IMR-90 (cell line): ENCODE measurements around the gene RASSF7. TPM values are rescaled to one million over a fixed set of nuclear protein-coding genes. Genes with fewer than 3 reads are reported as not detected.

Source experiments
- ATAC-seq: fragments of 200-7000 bp; cut with Tn5 transposase; 2 replicates; pipeline ENCODE4 v1.9.1; 2020; ENCODE audit warnings: low read depth, mild to moderate bottlenecking, moderate library complexity
- BruUV-seq: library from RNA; stranded (reverse); fragments of 400-500 nt; replicated peaks from 2 replicates; lab custom pipeline; 2021; lab: Mats Ljungman, UMichigan
- CTCF ChIA-PET: fragments of 300-600 bp; formaldehyde crosslinking; extraction: SDS; loops from one replicate; lab custom pipeline; 2021; ENCODE audit warnings: antibody characterized with exemption; lab: Yijun Ruan, JAX
- POLR2A ChIA-PET: fragments of 300-600 bp; sonication (Branson Sonifier 250); formaldehyde crosslinking; loops from one replicate; lab custom pipeline; 2022; ENCODE audit warnings: antibody characterized with exemption; ENCODE audit not compliant: unreplicated experiment; lab: Charles Lee
- DNase-seq: peaks from one replicate; pipeline ENCODE4 v3.0.0; 2013
- H2AFZ ChIP-seq: replicated peaks from 2 replicates; pipeline ENCODE3; 2013; ENCODE audit warnings: low read length, mild to moderate bottlenecking; ENCODE audit not compliant: poor library complexity
- H2AK5ac ChIP-seq: 2 replicates; pipeline ENCODE4 v1.6.1; 2013; ENCODE audit warnings: low read depth, low read length, inconsistent platforms
- H2AK9ac ChIP-seq: replicated peaks from 2 replicates; pipeline ENCODE3; 2013; ENCODE audit warnings: mild to moderate bottlenecking, low read depth, low read length, moderate library complexity; ENCODE audit not compliant: poor library complexity
- H2BK120ac ChIP-seq: 2 replicates; pipeline ENCODE4 v1.6.1; 2013; ENCODE audit warnings: low read depth, low read length, inconsistent platforms
- H2BK15ac ChIP-seq: 3 replicates; pipeline ENCODE4 v1.6.1; 2013; ENCODE audit warnings: low read depth, low read length, inconsistent platforms
- H2BK20ac ChIP-seq: 2 replicates; pipeline ENCODE4 v1.6.1; 2013; ENCODE audit warnings: low read depth, mild to moderate bottlenecking, inconsistent platforms, low read length, moderate library complexity
- H2BK5ac ChIP-seq: 2 replicates; pipeline ENCODE4 v1.6.1; 2013; ENCODE audit warnings: mild to moderate bottlenecking, low read depth, low read length, inconsistent platforms; ENCODE audit not compliant: poor library complexity, severe bottlenecking
- H3K14ac ChIP-seq: replicated peaks from 2 replicates; pipeline ENCODE4 v1.6.1; 2013; ENCODE audit warnings: low read depth, low read length, inconsistent platforms
- H3K18ac ChIP-seq: 2 replicates; pipeline ENCODE4 v1.6.1; 2013; ENCODE audit warnings: low read depth, low read length, control low read depth
- H3K23ac ChIP-seq: 2 replicates; pipeline ENCODE4 v1.6.1; 2013; ENCODE audit warnings: low read depth, low read length, inconsistent platforms
- H3K27ac ChIP-seq: 2 replicates; pipeline ENCODE4 v1.5.1; 2013; ENCODE audit warnings: mild to moderate bottlenecking, control low read depth, low read length; ENCODE audit not compliant: insufficient read depth
- H3K27me3 ChIP-seq: 2 replicates; pipeline ENCODE4 v1.6.1; 2013; ENCODE audit warnings: low read length; ENCODE audit not compliant: control insufficient read depth, insufficient read depth
- H3K36me3 ChIP-seq: 2 replicates; pipeline ENCODE4 v1.6.1; 2013; ENCODE audit warnings: low read length, mixed read lengths; ENCODE audit not compliant: control insufficient read depth, insufficient read depth
- H3K4ac ChIP-seq: 2 replicates; pipeline ENCODE4 v1.6.1; 2013; ENCODE audit warnings: low read depth, low read length, inconsistent platforms
- H3K4me1 ChIP-seq: 2 replicates; pipeline ENCODE4 v1.6.1; 2013; ENCODE audit warnings: low read length, mixed read lengths; ENCODE audit not compliant: control insufficient read depth, insufficient read depth
- H3K4me2 ChIP-seq: 2 replicates; pipeline ENCODE4 v1.6.1; 2013; ENCODE audit warnings: low read depth, mild to moderate bottlenecking, control low read depth, low read length, moderate library complexity
- H3K4me3 ChIP-seq: 2 replicates; pipeline ENCODE4 v1.5.1; 2013; ENCODE audit warnings: low read depth, mild to moderate bottlenecking, control low read depth, low read length, moderate library complexity; ENCODE audit not compliant: insufficient read depth
- H3K56ac ChIP-seq: 2 replicates; pipeline ENCODE4 v1.6.1; 2013; ENCODE audit warnings: low read length, inconsistent platforms; ENCODE audit not compliant: insufficient read depth; ENCODE audit errors: extremely low read depth
- H3K79me1 ChIP-seq, 2 experiments: 2 replicates each; pipeline ENCODE4 v1.6.1; 2013; ENCODE audit warnings: low read length in 2 of 2, inconsistent platforms in 1 of 2, low read depth in 1 of 2
- H3K9ac ChIP-seq: 2 replicates; pipeline ENCODE4 v1.6.1; 2013; ENCODE audit warnings: low read depth, low read length, control low read depth
- H3K9me1 ChIP-seq: 2 replicates; pipeline ENCODE4 v1.6.1; 2013; ENCODE audit warnings: low read length, inconsistent platforms; ENCODE audit not compliant: insufficient read depth
- H3K9me3 ChIP-seq: 2 replicates; pipeline ENCODE4 v1.6.1; 2013; ENCODE audit warnings: low read length; ENCODE audit not compliant: control insufficient read depth, insufficient read depth
- H4K20me1 ChIP-seq: 2 replicates; pipeline ENCODE4 v1.6.1; 2013; ENCODE audit warnings: low read length, inconsistent platforms; ENCODE audit not compliant: insufficient read depth
- H4K5ac ChIP-seq: 2 replicates; pipeline ENCODE4 v1.6.1; 2013; ENCODE audit warnings: mild to moderate bottlenecking, low read depth, low read length, control low read depth
- H4K8ac ChIP-seq, 2 experiments: 2 replicates each; pipeline ENCODE4 v1.6.1; 2013; ENCODE audit warnings: low read depth in 2 of 2, low read length in 2 of 2, control low read depth in 1 of 2, inconsistent platforms in 1 of 2
- H4K91ac ChIP-seq: 2 replicates; pipeline ENCODE4 v1.6.1; 2013; ENCODE audit warnings: low read depth, low read length, inconsistent platforms; ENCODE audit not compliant: insufficient read depth
- POLR2A ChIP-seq: IDR thresholded peaks from 2 replicates; pipeline ENCODE4 v1.6.1; 2012; ENCODE audit warnings: mild to moderate bottlenecking, low read depth, low read length
- WGBS, 2 experiments: methylation state at CpG; one replicate each; pipeline versions ENCODE4 v1.1.5 to v1.1.7; 2013; ENCODE audit warnings: missing lambda C conversion rate in 2 of 2; ENCODE audit not compliant: insufficient read length in 1 of 2; ENCODE audit errors: extremely low coverage in 2 of 2; 5-methylcytosine and 5-hydroxymethylcytosine counted together
- dilution Hi-C: fragments of 300-500 bp; cut with HindIII; formaldehyde crosslinking; loops from one replicate; pipeline ENCODE4 v1.14.3; 2018; ENCODE audit warnings: low sequenced_read_pairs; ENCODE audit not compliant: unreplicated experiment
- in situ Hi-C: fragments of 300-500 bp; cut with MboI; formaldehyde crosslinking; loops from 3 replicates; pipeline ENCODE4 v1.14.3; 2019; ENCODE audit warnings: low sequenced_read_pairs, inconsistent platforms, mixed read lengths
- intact Hi-C: fragments of 100-400 bp; cut with micrococcal nuclease; formaldehyde crosslinking; loops from 2 replicates; pipeline ENCODE4 v1.10.0; 2022
- polyA plus RNA-seq, 3 experiments: library from polyadenylated mRNA; depleted of rRNA; stranded (reverse); fragments of >200 nt; gene quantifications; 2 replicates each; pipeline ENCODE4 v1.2.3, GENCODE V29; 2012; ENCODE audit warnings: low replicate concordance in 1 of 3
- total RNA-seq: library from RNA; depleted of rRNA; stranded (reverse); fragments of >200 nt; gene quantifications from 2 replicates; pipeline ENCODE4 v1.2.3, GENCODE V29; 2012
- TF ChIP-seq, protein P1 (sequence below): conservative IDR thresholded peaks from 2 replicates; pipeline ENCODE4 v1.5.1; 2012; ENCODE audit warnings: mild to moderate bottlenecking, low read depth, low read length, improper control_type of control experiment

Gene RASSF7
- total and polyA plus RNA-seq, 2 of the 4 experiments (the other 2 are of a cell fraction), result 6.8 to 18.5 TPM

DNA sequence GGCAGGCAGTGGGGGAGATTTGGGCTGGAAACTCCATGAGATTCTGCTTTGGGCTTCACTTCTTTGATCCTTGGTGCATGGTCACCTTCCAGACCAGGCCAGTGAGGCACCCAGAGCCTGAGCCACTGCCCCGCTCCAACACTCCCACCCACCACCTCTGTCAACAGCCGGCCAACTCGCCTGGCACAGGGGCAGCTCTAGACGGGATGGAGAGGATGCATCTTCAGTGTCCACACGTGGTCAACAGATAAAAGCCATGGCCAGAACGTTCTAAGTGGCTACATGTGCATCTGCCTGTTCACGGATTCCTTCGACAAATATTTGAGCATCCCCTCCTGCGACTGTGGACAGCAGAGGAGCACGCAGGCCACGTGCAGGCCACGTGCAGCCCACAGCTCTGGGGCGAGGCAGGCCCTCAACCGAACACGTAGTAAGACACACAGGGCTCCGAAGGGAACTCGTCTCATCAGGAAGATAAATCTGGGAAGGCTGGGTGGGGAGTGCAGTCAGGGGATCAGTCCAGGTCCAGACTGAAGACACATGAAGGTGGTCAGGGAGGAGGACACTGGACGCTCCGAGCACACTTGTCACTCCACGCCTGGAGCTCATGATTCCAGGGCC is 22.2 kb upstream of the RASSF7 start:
- Histone ChIP-seq H3K14ac (no peak overlapping the region), H2BK20ac (no peak overlapping the region), H3K4me3 (no peak overlapping the region), H2BK5ac (no peak overlapping the region), H3K4me2 (no peak overlapping the region), H2AK5ac (no peak overlapping the region), H4K20me1 (peaks cover 13% of the 10 kb centered on the region), H2AFZ (no peak overlapping the region), H4K8ac (no peak overlapping the region), H3K9me1 (peaks cover 3% of the 10 kb centered on the region; the same call in 1 of the 2 replicates), H4K91ac (no peak overlapping the region), H3K23ac (no peak overlapping the region), H3K36me3 (peaks cover 3% of the 10 kb centered on the region; the same call in 1 of the 2 replicates), H3K18ac (no peak overlapping the region), H2AK9ac (peak overlapping the region; percentile 61), H3K4me1 (peaks cover 16% of the 10 kb centered on the region), H3K79me1 (peaks cover 3 to 16% of the 10 kb centered on the region in 2 experiments; a peak in 2 of 4 replicates), H3K27me3 (no peaks in the 10 kb centered on the region), H3K27ac (no peak overlapping the region), H3K9me3 (no peaks in the 10 kb centered on the region), H3K56ac (no peak overlapping the region), H2BK15ac (no peak overlapping the region), H3K4ac (no peak overlapping the region), H4K5ac (no peak overlapping the region), H2BK120ac (no peak overlapping the region), H3K9ac (no peak overlapping the region)
- in situ Hi-C loops, result no loop called here
- intact Hi-C loops, result no loop called here
- CTCF ChIA-PET, result no interaction called here
- no TSS peak for BruUV-seq
- WGBS, 2 experiments, result 88% methylated on average over 15 of the region's 20 CpGs; no CpG with 5 or more reads in 1 of the 2 experiments
- DNase-seq (no peak), ATAC-seq (no peak)
- no peak for TF ChIP-seq POLR2A
- TF ChIP-seq, protein P1, sequence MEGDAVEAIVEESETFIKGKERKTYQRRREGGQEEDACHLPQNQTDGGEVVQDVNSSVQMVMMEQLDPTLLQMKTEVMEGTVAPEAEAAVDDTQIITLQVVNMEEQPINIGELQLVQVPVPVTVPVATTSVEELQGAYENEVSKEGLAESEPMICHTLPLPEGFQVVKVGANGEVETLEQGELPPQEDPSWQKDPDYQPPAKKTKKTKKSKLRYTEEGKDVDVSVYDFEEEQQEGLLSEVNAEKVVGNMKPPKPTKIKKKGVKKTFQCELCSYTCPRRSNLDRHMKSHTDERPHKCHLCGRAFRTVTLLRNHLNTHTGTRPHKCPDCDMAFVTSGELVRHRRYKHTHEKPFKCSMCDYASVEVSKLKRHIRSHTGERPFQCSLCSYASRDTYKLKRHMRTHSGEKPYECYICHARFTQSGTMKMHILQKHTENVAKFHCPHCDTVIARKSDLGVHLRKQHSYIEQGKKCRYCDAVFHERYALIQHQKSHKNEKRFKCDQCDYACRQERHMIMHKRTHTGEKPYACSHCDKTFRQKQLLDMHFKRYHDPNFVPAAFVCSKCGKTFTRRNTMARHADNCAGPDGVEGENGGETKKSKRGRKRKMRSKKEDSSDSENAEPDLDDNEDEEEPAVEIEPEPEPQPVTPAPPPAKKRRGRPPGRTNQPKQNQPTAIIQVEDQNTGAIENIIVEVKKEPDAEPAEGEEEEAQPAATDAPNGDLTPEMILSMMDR, result no peak
- POLR2A ChIA-PET, result no interaction called here
- dilution Hi-C loops, result no loop called here
